ENCODE results near the gene KHK. TPM values are rescaled to one million over a fixed set of nuclear protein-coding genes. Genes with fewer than 3 reads are reported as not detected.

The KHK gene
- total RNA-seq, 3 donors from 2014 or later, result 6.3 to 14.7 (median 8.1) TPM

- TF ChIP-seq CTCF (IDR thresholded peaks at IDR 0.05), result no peak
- peaks cover 5% of the 10 kb centered on the region for H3K4me1 ChIP-seq (ENCODE audit: low read depth)
- no peak for ATAC-seq
- no peak overlapping the region for H3K4me3 ChIP-seq
- no peak for DNase-seq
- no peaks in the 10 kb centered on the region for H3K9me3 ChIP-seq
- H3K36me3 ChIP-seq (ENCODE audit: low read depth), result no peaks in the 10 kb centered on the region
- intact Hi-C loops (cut with DNase I, micrococcal nuclease), result no loop called here
These were observed 51.5 kb downstream of the KHK start for GRCh38 chr2:27138111-27138510.

- no peaks in the 10 kb centered on the region for H3K4me1 ChIP-seq (ENCODE audit: low read depth)
- H3K9me3 ChIP-seq, result no peaks in the 10 kb centered on the region
- no peak for TF ChIP-seq CTCF (IDR thresholded peaks at IDR 0.05)
- ATAC-seq, result no peak
- H3K4me3 ChIP-seq, result no peak within 1 kb of the TSS
- no peaks in the 10 kb centered on the region for H3K36me3 ChIP-seq (ENCODE audit: low read depth)
- no peak for DNase-seq
- intact Hi-C loops (cut with DNase I, micrococcal nuclease), result no loop called here
These were observed 52.7 kb downstream of the KHK start, which contains the start of gene PRR30 for GRCh38 chr2:27139310-27139709. Gene PRR30 (minus strand): TSS chr2:27139410. CDS start chr2:27138329, 1,081 bp downstream.

GRCh38 chr2:27143285-27143684 lies 56.7 kb downstream of the KHK start:
- TF ChIP-seq CTCF (IDR thresholded peaks at IDR 0.05), result no peak
- Histone ChIP-seq H3K4me3 (no peak overlapping the region), H3K9me3 (no peaks in the 10 kb centered on the region), H3K36me3 (ENCODE audit: low read depth) (no peaks in the 10 kb centered on the region), H3K4me1 (ENCODE audit: low read depth) (no peaks in the 10 kb centered on the region)
- no peak for ATAC-seq
- intact Hi-C loops (cut with DNase I, micrococcal nuclease), result no loop called here
- DNase-seq, result no peak

- no peak overlapping the region for H3K4me3 ChIP-seq
- no peak for TF ChIP-seq CTCF (IDR thresholded peaks at IDR 0.05)
- DNase-seq (no peak), ATAC-seq (no peak)
- intact Hi-C loops (cut with DNase I, micrococcal nuclease), result no loop called here
- no peaks in the 10 kb centered on the region for H3K36me3 ChIP-seq (ENCODE audit: low read depth)
- H3K4me1 ChIP-seq (ENCODE audit: low read depth), result no peaks in the 10 kb centered on the region
- H3K9me3 ChIP-seq, result no peaks in the 10 kb centered on the region
These were observed 59.1 kb downstream of the KHK start for GRCh38 chr2:27145682-27146081.

- no peaks in the 10 kb centered on the region for H3K9me3 ChIP-seq
- no peak overlapping the region for H3K4me3 ChIP-seq
- no peak for TF ChIP-seq CTCF (IDR thresholded peaks at IDR 0.05)
- ATAC-seq, result no peak
- DNase-seq, result no peak
- intact Hi-C loops (cut with DNase I, micrococcal nuclease), result no loop called here
- H3K36me3 ChIP-seq (ENCODE audit: low read depth), result no peaks in the 10 kb centered on the region
- H3K4me1 ChIP-seq (ENCODE audit: low read depth), result no peaks in the 10 kb centered on the region
These were observed 61.4 kb downstream of the KHK start for GRCh38 chr2:27147935-27148334.

GRCh38 chr2:27148801-27149439 lies 62.3 kb downstream of the KHK start, which contains the start of gene TCF23:
Gene TCF23 (plus strand): TSS chr2:27149004. CDS start chr2:27149134, 130 bp downstream.
- no peak for TF ChIP-seq CTCF (IDR thresholded peaks at IDR 0.05)
- intact Hi-C loops (cut with DNase I, micrococcal nuclease), result no loop called here
- no peaks in the 10 kb centered on the region for H3K4me1 ChIP-seq (ENCODE audit: low read depth)
- no peaks in the 10 kb centered on the region for H3K9me3 ChIP-seq
- H3K36me3 ChIP-seq (ENCODE audit: low read depth), result no peaks in the 10 kb centered on the region
- H3K4me3 ChIP-seq, result no peak within 1 kb of the TSS
- ATAC-seq, result no peak
- DNase-seq, result no peak
